Measurements from ENCODE around the gene S1PR1. TPM values are rescaled to one million over a fixed set of nuclear protein-coding genes. Genes with fewer than 3 reads are reported as not detected.
"Not testable (repeated sequence)": the region's sequence is repeated elsewhere in the genome, so short reads cannot be mapped to it uniquely, and the experiment has no call there.

S1PR1 gene
- 1.9 TPM for polyA plus RNA-seq (2013, experiment 1 of 2; ENCODE audit: insufficient read length)
- polyA plus RNA-seq (2013, experiment 2 of 2; ENCODE audit: insufficient read length) = 2.8 TPM

- DNase-seq = peak; percentile 48
Measured at GRCh38 chr1:101236516-101237228, at the start of gene S1PR1. TSS of gene S1PR1 (plus strand) at chr1:101237019. CDS start at chr1:101238985, 1,966 bp downstream.

DNA sequence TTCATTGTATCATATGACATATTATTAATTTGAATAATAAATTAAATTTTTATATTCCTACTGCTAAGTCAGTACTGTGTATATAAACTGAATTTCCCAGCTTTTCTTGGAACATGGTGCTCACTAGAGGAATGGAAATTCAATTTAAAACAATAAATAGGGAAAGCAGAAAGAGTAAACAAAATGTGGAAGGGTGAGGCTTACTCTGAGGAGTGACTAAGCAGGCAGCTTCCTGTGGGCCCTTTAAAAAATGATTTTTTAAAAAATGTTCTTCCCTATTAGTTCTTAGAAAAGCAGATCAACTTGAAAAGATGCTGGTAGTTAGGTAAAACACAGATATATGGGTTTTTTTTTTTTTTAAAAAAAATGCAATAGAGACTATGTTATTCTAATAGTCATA lies 49.5 kb upstream of the S1PR1 start:
- DNase-seq = no peak

DNA sequence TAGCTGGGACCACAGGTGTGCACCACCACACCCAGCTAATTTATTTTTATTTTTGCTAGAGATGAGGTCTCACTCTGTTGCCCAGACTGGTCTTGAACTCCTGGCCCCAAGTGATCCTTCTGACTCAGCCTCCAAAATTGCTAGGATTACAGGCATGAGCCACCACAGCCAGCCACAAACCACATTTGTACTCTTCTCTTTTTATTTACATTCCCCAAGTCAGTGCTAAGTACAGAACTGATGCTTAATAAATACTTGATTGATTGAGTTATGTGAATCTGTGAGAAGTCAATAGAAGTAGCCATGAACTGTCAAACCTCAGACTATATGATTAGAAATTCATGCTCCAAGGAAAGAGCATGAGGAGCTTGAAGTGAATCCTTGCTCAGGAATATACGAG lies 48.5 kb upstream of the S1PR1 start:
- peak; percentile 76 for DNase-seq

DNA sequence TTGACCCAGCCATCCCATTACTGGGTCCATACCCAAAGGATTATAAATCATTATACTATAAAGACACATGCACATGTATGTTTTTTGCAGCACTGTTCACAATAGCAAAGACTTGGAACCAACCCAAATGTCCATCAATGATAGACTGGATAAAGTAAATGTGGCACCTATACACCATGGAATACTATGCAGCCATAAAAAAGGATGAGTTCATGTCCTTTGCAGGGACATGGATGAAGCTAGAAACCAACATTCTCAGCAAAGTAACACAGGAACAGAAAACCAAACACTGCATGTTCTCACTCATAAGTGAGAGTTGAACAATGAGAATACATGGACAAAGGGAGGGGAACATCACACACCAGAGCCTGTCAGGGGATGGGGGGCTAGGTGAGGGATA lies 47.9 kb upstream of the S1PR1 start:
- DNase-seq = not testable (repeated sequence)

DNA sequence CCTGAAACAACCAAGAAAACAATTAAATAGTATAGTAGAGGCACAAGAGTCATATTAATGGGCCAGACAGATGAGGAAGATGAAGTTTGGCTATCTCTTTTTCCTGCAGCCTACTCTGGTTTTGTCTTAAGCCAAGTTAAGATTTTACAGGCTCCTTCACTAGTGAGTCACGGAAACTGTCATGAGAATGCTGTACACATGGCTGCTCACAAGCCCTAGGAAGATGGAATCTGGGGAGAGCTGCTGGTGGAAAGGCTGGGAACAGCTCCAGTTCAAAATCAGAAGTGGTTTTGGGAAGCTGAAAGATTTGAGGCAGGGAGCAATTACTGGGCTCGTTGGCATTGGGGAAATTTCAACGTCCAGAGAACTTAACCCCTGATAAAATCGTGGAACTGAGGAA lies 46.4 kb upstream of the S1PR1 start:
- DNase-seq = peak; percentile 67

DNA sequence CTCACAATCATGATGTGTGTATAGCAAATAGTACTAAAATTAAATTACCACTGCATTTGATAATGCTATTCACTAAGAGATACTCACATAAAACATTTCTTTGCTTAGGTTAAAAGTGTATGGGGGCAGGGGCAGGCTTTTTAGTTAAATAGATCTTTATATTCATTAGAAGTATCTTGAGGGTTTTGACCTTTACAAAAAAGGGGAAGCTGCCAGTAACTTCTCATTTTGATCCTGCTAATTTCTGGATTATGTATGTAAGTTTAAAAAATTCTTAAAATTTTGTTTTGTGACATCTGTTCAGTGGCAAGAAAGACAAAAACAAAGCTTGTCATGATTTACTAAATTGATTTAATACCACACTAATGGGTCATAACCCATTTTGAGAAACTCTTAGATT lies 45.8 kb upstream of the S1PR1 start:
- DNase-seq = no peak

DNA sequence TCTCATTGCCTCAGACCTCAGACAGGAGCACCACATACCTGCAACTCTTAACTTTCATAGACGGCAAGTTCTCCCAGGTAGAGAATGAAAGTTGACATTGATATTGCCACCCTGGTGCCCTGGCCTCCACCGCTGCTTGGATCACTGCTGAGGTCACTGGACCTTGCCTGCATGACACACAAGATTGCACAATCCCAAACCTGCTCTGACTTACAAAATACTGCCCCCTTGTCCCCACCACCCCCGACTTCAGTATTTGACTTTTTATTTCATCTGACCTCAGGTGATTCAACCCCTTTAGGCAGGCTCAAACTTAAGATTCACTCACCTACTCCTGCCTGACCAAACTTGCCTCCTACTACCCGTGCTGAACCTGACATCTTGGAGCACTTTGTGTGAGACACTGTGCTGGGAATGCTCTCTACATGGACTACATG lies 43.1 kb upstream of the S1PR1 start:
- DNase-seq = no peak

DNA sequence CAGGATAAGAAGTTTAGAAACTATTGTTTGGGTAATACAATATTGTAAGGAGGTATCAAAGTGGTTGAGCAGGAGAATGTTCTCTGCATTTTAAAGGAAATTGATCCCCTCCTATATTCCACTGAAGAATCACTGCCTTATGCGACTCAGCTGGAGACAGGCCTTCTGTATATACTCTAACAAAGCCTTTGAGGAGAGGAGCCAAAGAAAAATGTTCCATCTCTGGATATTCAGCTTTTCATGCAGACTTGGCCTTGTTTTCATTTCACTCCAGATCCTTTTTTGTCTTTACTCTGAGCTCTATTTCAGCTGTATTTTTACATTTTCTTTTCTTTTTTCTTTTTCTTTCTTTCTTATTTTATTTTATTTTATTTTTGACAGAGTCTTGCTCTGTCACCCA lies 42.1 kb upstream of the S1PR1 start:
- DNase-seq = no peak

- DNase-seq = no peak
Measured at GRCh38 chr1:101196668-101197067, 40.2 kb upstream of the S1PR1 start.

DNA sequence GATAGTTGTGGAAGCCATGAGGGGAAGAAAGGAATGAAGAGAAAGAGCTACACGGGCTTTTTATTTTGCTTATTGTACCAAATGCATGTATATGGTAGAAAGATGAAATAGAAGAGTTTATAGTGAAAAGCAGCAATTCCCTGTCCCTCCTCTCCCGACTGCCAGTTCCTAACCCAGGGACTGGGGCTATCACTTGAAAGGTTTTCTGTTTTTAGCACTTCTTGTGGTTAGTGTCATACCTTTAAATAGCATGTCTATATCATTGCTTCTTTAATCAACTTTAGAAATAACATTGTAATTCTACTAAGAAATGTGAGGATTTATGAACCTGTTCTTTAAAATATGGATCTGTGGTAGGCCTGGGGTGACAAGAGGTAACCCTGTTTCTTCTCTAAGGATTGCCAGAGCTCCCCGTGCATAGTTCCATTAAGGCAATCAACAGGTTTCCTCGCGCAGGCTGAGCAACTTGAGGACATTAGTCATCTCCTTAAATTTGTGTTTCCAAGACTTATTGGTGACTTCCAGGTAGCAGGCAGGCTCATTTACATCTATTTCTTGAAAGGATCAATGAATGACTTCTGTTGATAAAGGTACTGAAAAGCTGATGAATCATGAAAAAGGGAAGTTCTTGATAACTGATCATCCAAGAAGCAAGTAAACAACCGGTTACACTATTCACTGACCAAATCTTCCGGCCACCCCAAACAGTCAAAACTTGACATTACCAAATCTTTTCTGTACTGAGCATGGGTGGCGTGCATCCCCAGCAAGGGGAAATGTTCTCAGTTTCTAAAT lies 37.8 kb upstream of the S1PR1 start:
- DNase-seq = no peak

GRCh38 chr1:101199637-101199982 lies 37.2 kb upstream of the S1PR1 start:
- no peak for DNase-seq

GRCh38 chr1:101200513-101200912 lies 36.3 kb upstream of the S1PR1 start:
- peak; percentile 93 for DNase-seq

DNA sequence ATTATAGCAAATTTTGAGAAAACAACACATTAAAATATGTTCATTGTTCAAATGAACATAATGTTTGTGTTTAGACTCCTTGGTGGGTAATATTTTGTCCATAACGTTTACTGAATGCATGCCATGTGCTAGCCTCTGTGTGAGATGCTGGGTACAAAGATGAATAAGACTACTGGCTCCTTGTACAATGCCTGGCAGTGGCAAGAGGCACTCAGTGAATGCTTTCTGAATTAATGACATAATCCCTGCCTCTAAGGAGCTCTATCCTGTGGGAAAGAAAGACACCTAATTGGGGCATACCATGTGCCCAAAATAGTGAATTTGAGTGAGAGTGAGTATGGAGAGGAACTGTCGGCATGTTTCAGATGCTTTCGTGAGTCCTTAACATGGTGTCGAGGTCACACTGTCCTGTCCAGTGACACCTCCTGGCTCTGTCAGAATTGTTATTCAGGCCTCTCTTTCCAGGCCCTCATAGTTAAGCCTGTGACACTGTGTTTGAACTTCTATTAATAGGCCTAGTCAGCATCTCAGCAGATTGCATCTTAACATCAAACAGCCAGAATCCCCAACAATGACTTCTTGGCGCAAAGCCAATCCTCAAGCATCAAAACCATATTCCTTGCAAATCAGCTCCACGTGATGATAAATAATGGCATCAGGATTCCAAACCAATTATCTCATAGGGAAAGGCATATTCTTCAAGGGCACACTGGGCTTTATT lies 32.8 kb upstream of the S1PR1 start:
- DNase-seq = peak; percentile 69

- no peak for DNase-seq
Measured at GRCh38 chr1:101205457-101205856, 31.4 kb upstream of the S1PR1 start.

- DNase-seq = not testable (repeated sequence)
Measured at GRCh38 chr1:101206139-101206538, 30.7 kb upstream of the S1PR1 start.

- DNase-seq = not testable (repeated sequence)
Measured at GRCh38 chr1:101207271-101207670, 29.5 kb upstream of the S1PR1 start.

- DNase-seq = no peak
Measured at GRCh38 chr1:101207891-101208290, 28.9 kb upstream of the S1PR1 start.

DNA sequence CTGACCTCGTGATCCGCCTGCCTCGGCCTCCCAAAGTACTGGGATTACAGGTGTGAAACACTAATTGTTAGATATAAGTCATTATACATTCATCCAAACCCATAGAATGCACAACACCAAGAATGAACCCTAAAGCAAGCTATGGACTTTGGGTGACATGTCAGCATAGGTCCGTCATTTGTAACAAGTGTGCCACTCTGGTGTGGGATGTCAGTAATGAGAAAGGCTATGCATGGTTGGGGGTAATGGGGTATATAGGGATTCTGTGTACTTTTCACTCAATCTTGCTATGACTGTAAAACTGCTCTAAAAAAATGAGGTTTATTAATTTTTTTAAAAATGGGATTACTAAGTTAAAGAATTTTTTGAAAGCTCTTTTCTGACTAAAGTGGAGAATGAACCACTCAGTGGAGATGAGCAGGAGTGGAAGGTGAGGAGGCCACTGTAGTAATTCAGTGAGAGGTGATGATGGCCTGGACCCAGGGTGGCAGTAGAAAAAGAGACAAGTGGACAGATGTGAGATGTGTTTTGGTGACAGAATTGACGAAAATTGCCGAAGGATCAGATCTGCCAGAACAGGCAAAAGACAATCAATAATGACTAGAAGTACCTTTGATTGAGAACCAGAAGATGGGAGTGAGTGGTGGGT lies 21.3 kb upstream of the S1PR1 start:
- DNase-seq = no peak

GRCh38 chr1:101216623-101217022 lies 20.2 kb upstream of the S1PR1 start:
- DNase-seq = no peak

GRCh38 chr1:101217148-101217547 lies 19.7 kb upstream of the S1PR1 start:
- no peak for DNase-seq

DNA sequence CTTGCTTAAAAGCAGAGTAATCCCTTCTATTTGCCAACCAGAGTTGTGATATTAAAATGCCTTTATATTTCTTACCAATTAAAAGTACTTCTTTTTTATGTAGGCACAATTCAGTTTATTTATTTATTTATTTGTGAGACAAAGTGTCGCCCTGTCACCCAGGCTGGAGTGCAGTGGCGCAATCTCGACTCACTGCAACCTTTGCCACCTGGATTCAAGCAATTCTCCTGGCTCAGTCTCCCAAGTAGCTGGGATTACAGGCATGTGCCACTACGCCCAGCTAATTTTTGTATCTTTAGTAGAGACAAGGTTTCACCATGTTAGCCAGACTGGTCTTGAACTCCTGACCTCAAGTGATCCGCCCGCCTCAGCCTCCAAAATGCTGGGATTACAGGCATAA lies 17.9 kb upstream of the S1PR1 start:
- not testable (repeated sequence) for DNase-seq
